Parathyroid adenoma (tissue), 2 donors: Measurements from ENCODE around the gene SHC1.

Experiments used
- H2AFZ ChIP-seq: fragments of 300-600 bp; sonication (generic); one replicate; pipeline ENCODE4 v1.7.0; 2017; ENCODE audit warnings: antibody characterized with exemption, mild to moderate bottlenecking
- H3K27ac ChIP-seq: fragments of 300-600 bp; sonication (generic); one replicate; pipeline ENCODE4 v1.7.0; 2017
- H3K27me3 ChIP-seq: fragments of 300-600 bp; sonication (generic); one replicate; pipeline ENCODE4 v1.7.0; 2017; ENCODE audit warnings: low read length; ENCODE audit not compliant: control insufficient read depth, insufficient read depth
- H3K36me3 ChIP-seq: fragments of 300-600 bp; sonication (generic); one replicate; pipeline ENCODE4 v1.7.0; 2017; ENCODE audit warnings: low read length; ENCODE audit not compliant: control insufficient read depth, insufficient read depth
- H3K4me1 ChIP-seq: fragments of 300-600 bp; sonication (generic); one replicate; pipeline ENCODE4 v1.7.0; 2017; ENCODE audit warnings: control low read depth
- H3K4me2 ChIP-seq: fragments of 300-600 bp; sonication (generic); one replicate; pipeline ENCODE4 v1.7.0; 2017; ENCODE audit warnings: low read length
- H3K4me3 ChIP-seq: fragments of 300-600 bp; sonication (generic); one replicate; pipeline ENCODE4 v1.7.0; 2017; ENCODE audit warnings: low read depth, low read length
- H3K79me2 ChIP-seq: fragments of 300-600 bp; sonication (generic); one replicate; pipeline ENCODE4 v1.7.0; 2017; ENCODE audit warnings: control low read depth
- H3K9ac ChIP-seq: fragments of 300-600 bp; sonication (generic); one replicate; pipeline ENCODE4 v1.7.0; 2017; ENCODE audit warnings: mild to moderate bottlenecking
- H3K9me3 ChIP-seq: fragments of 300-600 bp; sonication (generic); one replicate; pipeline ENCODE4 v1.7.0; 2017; ENCODE audit warnings: low read length; ENCODE audit not compliant: control insufficient read depth
- CTCF ChIP-seq: fragments of 300-600 bp; sonication (generic); IDR thresholded peaks from one replicate; pipeline ENCODE4 v1.7.0; 2017; ENCODE audit warnings: antibody characterized with exemption, mild to moderate bottlenecking
- donor health status: primary hyperparathyroidism.

The SHC1 gene

GRCh38 chr1:154945160-154945961 is 25.2 kb downstream of the SHC1 start:
- Histone ChIP-seq H3K9ac (no peak overlapping the region), H3K27ac (no peak overlapping the region), H3K4me1 (peaks cover 21% of the 10 kb centered on the region), H3K27me3 (no peaks in the 10 kb centered on the region), H3K79me2 (no peaks in the 10 kb centered on the region), H2AFZ (no peak overlapping the region), H3K4me2 (no peak overlapping the region), H3K4me3 (no peak overlapping the region), H3K36me3 (no peaks in the 10 kb centered on the region), H3K9me3 (no peaks in the 10 kb centered on the region)
- TF ChIP-seq CTCF, result no peak

GRCh38 chr1:154944401-154945159 is 26.0 kb downstream of the SHC1 start:
- no peaks in the 10 kb centered on the region for H3K36me3 ChIP-seq
- H3K4me1 ChIP-seq, result peaks cover 21% of the 10 kb centered on the region
- no peak overlapping the region for H3K4me2 ChIP-seq
- no peak for TF ChIP-seq CTCF
- no peak overlapping the region for H2AFZ ChIP-seq
- no peaks in the 10 kb centered on the region for H3K9me3 ChIP-seq
- H3K4me3 ChIP-seq, result no peak overlapping the region
- no peaks in the 10 kb centered on the region for H3K79me2 ChIP-seq
- H3K27ac ChIP-seq, result no peak overlapping the region
- no peak overlapping the region for H3K9ac ChIP-seq
- no peaks in the 10 kb centered on the region for H3K27me3 ChIP-seq

GRCh38 chr1:154943649-154944400 is 26.7 kb downstream of the SHC1 start:
- no peak overlapping the region for H3K4me3 ChIP-seq
- H3K36me3 ChIP-seq, result no peaks in the 10 kb centered on the region
- H3K4me1 ChIP-seq, result peaks cover 21% of the 10 kb centered on the region
- TF ChIP-seq CTCF, result peak; percentile 50
- no peak overlapping the region for H3K9ac ChIP-seq
- peak overlapping the region; percentile 11 for H3K27ac ChIP-seq
- H3K79me2 ChIP-seq, result no peaks in the 10 kb centered on the region
- no peaks in the 10 kb centered on the region for H3K27me3 ChIP-seq
- no peak overlapping the region for H2AFZ ChIP-seq
- H3K9me3 ChIP-seq, result no peaks in the 10 kb centered on the region
- H3K4me2 ChIP-seq, result no peak overlapping the region

- H3K27me3 ChIP-seq, result no peaks in the 10 kb centered on the region
- H3K79me2 ChIP-seq, result no peaks in the 10 kb centered on the region
- H3K9me3 ChIP-seq, result no peaks in the 10 kb centered on the region
- peak overlapping the region; percentile 69 for H2AFZ ChIP-seq
- no peak for TF ChIP-seq CTCF
- no peak overlapping the region for H3K4me2 ChIP-seq
- no peak overlapping the region for H3K9ac ChIP-seq
- no peak overlapping the region for H3K4me3 ChIP-seq
- H3K36me3 ChIP-seq, result no peaks in the 10 kb centered on the region
- H3K27ac ChIP-seq, result peak overlapping the region; percentile 37
- peaks cover 27% of the 10 kb centered on the region for H3K4me1 ChIP-seq
These were observed 29.1 kb downstream of the SHC1 start for GRCh38 chr1:154941333-154942013.
